KMS-11 (cell line): ENCODE measurements around the gene MED26.

Experiments used
- H2AFZ ChIP-seq: fragments of 200-600 bp; sonication (generic); 2 replicates; pipeline ENCODE4 v1.6.1; 2016; ENCODE audit warnings: antibody characterized with exemption, mixed run types, low read depth
- H3K27ac ChIP-seq: fragments of 200-600 bp; sonication (generic); 2 replicates; pipeline ENCODE4 v1.6.1; 2016; ENCODE audit warnings: mild to moderate bottlenecking, mixed run types
- H3K27me3 ChIP-seq: fragments of 200-600 bp; sonication (generic); 2 replicates; pipeline ENCODE4 v1.6.1; 2017; ENCODE audit warnings: mild to moderate bottlenecking, low read depth, mixed run types, moderate library complexity; ENCODE audit not compliant: insufficient read depth
- H3K36me3 ChIP-seq: fragments of 200-600 bp; sonication (generic); 2 replicates; pipeline ENCODE4 v1.6.1; 2017; ENCODE audit warnings: mild to moderate bottlenecking, mixed run types; ENCODE audit not compliant: insufficient read depth
- H3K4me1 ChIP-seq: fragments of 200-600 bp; sonication (generic); 2 replicates; pipeline ENCODE4 v1.6.1; 2016; ENCODE audit warnings: mild to moderate bottlenecking, low read depth, mixed run types; ENCODE audit not compliant: poor library complexity, severe bottlenecking
- H3K4me2 ChIP-seq: fragments of 200-600 bp; sonication (generic); 2 replicates; pipeline ENCODE4 v1.7.0; 2016; ENCODE audit warnings: mild to moderate bottlenecking, mixed run types
- H3K4me3 ChIP-seq: fragments of 200-600 bp; sonication (generic); IDR thresholded peaks from 2 replicates; pipeline ENCODE4 v1.6.1; 2017; ENCODE audit warnings: low read depth, low read length, mixed read lengths; ENCODE audit not compliant: insufficient read depth
- H3K79me2 ChIP-seq: fragments of 200-600 bp; sonication (generic); 2 replicates; pipeline ENCODE4 v1.6.1; 2016; ENCODE audit warnings: low read depth, mixed run types; ENCODE audit not compliant: insufficient read depth
- H3K9ac ChIP-seq: fragments of 200-600 bp; sonication (generic); 2 replicates; pipeline ENCODE4 v1.6.1; 2016; ENCODE audit warnings: mild to moderate bottlenecking, mixed run types
- H4K20me1 ChIP-seq: fragments of 200-600 bp; sonication (generic); 2 replicates; pipeline ENCODE4 v1.6.1; 2016; ENCODE audit warnings: mild to moderate bottlenecking, mixed run types; ENCODE audit not compliant: insufficient read depth
- CTCF ChIP-seq: fragments of 200-600 bp; sonication (generic); conservative IDR thresholded peaks from 2 replicates; pipeline ENCODE4 v1.6.1; 2017; ENCODE audit warnings: low read depth, mild to moderate bottlenecking, antibody characterized with exemption, low read length, moderate library complexity, mixed read lengths

MED26 gene

GRCh38 chr19:16571822-16572331 lies 56.1 kb downstream of the MED26 start:
- Histone ChIP-seq H2AFZ (peak overlapping the region; percentile 47), H3K9ac (peak overlapping the region; percentile 63; the same call in 1 of the 2 replicates), H3K27ac (peak overlapping the region; percentile 30; the same call in 1 of the 2 replicates), H3K27me3 (no peaks in the 10 kb centered on the region), H3K4me2 (peak overlapping the region; percentile 96), H3K36me3 (no peaks in the 10 kb centered on the region; the same call in 1 of the 2 replicates), H3K4me3 (no peak overlapping the region), H3K4me1 (peaks cover 22% of the 10 kb centered on the region), H3K79me2 (peaks cover 56% of the 10 kb centered on the region; the same call in 1 of the 2 replicates), H4K20me1 (no peaks in the 10 kb centered on the region)
- TF ChIP-seq CTCF: no peak

GRCh38 chr19:16571283-16571682 lies 56.7 kb downstream of the MED26 start:
- peak overlapping the region; percentile 63; the same call in 1 of the 2 replicates for H3K9ac ChIP-seq
- no peaks in the 10 kb centered on the region for H4K20me1 ChIP-seq
- H3K79me2 ChIP-seq: peaks cover 56% of the 10 kb centered on the region; the same call in 1 of the 2 replicates
- no peak overlapping the region for H3K4me3 ChIP-seq
- H2AFZ ChIP-seq: peak overlapping the region; percentile 47; the same call in 1 of the 2 replicates
- peaks cover 22% of the 10 kb centered on the region for H3K4me1 ChIP-seq
- no peak overlapping the region for H3K27ac ChIP-seq
- no peaks in the 10 kb centered on the region for H3K27me3 ChIP-seq
- no peak for TF ChIP-seq CTCF
- peak overlapping the region; percentile 96 for H3K4me2 ChIP-seq
- H3K36me3 ChIP-seq: no peaks in the 10 kb centered on the region; the same call in 1 of the 2 replicates

- Histone ChIP-seq H3K4me1 (peaks cover 22% of the 10 kb centered on the region), H3K4me2 (no peak overlapping the region), H3K27ac (no peak overlapping the region), H2AFZ (no peak overlapping the region), H3K4me3 (no peak overlapping the region), H3K36me3 (no peaks in the 10 kb centered on the region; the same call in 1 of the 2 replicates), H3K27me3 (no peaks in the 10 kb centered on the region), H3K79me2 (peaks cover 47% of the 10 kb centered on the region; the same call in 1 of the 2 replicates), H3K9ac (no peak overlapping the region), H4K20me1 (no peaks in the 10 kb centered on the region)
- no peak for TF ChIP-seq CTCF
Measured at GRCh38 chr19:16569609-16570320, 58.2 kb downstream of the MED26 start.

GRCh38 chr19:16566702-16567101 lies 61.3 kb downstream of the MED26 start:
- Histone ChIP-seq H3K4me3 (no peak overlapping the region), H3K36me3 (no peaks in the 10 kb centered on the region; the same call in 1 of the 2 replicates), H3K4me1 (peaks cover 7% of the 10 kb centered on the region), H3K79me2 (peaks cover 23% of the 10 kb centered on the region; the same call in 1 of the 2 replicates), H3K4me2 (no peak overlapping the region), H4K20me1 (no peaks in the 10 kb centered on the region), H3K27ac (no peak overlapping the region), H2AFZ (no peak overlapping the region), H3K9ac (no peak overlapping the region), H3K27me3 (no peaks in the 10 kb centered on the region)
- no peak for TF ChIP-seq CTCF
